Cerebellar nuclear complex (tissue), 1 donor: ENCODE data around the gene EXOC4.
"Not testable (repeated sequence)": the region's sequence is repeated elsewhere in the genome, so short reads cannot be mapped to it uniquely, and the experiment has no call there.

Experiments used
- DNase-seq, 2 experiments: peaks; one replicate each; lab custom pipeline; 2025; lab: John Stamatoyannopoulos, UW

EXOC4 gene

DNA sequence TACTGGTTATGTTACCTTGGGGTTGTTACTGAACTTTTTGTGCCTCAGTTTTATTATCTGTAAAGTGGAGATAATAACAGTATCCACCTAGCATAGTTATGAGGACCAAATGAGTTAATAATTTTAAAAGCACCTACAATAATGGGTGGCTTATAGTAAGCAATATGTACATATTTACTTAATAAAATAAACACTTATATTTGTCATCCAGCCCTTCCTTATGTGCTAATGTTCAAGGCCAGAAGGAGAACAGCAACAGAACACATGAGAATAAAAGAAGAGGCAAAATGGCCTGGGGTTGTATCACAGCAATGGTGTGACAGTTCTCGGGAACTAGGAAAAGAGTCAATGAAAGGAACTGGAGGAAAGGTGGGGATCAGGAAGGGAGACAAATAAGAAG is 618.9 kb downstream of the EXOC4 start:
- no peak for DNase-seq

DNA sequence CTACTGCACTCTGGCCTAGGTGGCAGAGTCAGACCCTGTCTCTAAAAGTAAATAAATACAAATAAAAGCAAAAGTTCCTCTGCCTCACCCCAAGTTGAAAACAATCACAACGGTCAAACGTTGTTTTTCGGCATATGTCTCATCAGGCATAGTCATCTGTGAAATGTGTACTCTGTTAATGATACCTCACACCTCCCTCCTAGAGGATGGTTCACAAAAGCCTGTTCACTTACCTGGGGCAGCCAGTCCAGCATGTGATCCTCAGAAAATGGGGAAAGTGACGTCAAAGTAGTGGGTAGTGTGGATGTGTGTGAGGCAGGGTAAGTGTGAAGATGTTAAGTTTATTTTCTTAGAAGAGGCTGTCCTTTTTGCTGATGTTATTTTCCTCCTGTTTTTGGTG is 620.3 kb downstream of the EXOC4 start:
- DNase-seq: no peak

DNA sequence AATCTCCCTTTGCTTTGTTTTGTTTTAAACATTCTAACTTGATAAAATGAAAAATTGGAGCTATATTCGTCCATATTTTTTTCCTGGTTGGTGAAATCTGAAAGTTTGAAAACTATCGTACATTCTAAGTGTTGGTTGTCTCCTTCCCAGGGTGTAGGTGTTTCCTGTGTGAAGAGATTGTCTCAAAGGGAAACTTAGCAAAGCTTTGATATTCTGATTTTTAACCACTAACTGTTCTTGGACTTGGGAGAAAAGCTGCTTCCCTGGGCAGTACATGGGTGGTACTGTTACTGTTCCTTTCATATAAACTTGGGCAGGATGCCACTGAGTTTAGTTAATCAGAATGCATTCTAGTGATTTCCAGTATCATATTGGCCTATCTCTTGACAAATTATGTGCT is 620.8 kb downstream of the EXOC4 start:
- DNase-seq: no peak

DNA sequence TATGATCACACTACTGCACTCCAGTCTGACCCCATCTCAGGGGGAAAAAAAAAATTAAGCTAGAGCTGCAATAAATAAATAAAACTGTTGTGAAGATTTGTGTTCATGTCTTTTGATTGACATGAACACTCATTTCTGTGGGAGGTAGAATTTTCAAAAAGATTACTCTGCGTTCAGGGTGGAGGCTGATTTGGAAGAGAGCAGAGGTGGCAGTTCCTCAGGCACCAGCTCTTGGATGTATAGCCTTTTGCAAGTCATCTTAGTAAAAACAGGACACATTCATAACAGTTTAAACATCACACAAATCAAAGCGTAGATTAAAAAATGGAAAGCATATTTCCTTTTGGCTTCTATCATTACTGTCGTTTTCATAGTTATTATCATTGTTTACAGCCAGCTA is 630.7 kb downstream of the EXOC4 start:
- no peak for DNase-seq

DNA sequence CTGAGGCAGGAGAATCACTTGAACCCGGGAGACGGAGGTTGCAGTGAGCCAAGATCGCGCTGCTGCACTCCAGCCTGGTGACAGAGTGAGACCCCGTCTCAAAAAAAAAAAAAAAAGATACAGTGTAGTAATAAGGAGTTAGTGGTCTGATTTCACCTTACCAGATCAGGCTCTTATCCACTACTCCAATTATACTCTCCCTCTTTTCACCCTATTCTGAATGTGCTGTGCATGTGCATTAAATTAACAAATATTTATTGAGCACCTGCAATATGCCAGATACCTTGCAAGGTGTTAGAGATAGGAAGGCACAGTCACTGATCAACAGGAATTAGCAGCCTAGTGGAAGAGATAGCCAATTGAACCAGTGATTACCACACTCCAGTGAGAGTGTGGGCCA is 632.3 kb downstream of the EXOC4 start:
- DNase-seq: no peak

DNA sequence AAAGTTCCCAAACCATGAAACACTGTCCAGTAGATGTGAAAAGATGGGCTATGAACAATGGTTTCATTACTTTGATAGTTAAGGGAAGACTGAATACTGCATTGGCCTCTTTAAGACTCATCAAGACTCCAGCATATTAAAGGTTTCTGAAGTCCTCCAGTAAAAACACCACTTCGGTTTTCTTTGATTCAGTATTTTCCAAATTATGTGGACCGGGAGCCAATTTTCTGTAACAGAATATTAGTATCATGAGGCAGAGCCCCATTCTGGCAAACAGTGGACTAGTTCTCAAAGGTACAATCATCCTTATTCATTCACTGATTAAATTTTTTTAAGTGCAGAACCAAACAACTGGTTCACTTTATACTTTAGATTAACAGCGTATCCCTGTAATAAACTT is 633.2 kb downstream of the EXOC4 start:
- DNase-seq: no peak

DNA sequence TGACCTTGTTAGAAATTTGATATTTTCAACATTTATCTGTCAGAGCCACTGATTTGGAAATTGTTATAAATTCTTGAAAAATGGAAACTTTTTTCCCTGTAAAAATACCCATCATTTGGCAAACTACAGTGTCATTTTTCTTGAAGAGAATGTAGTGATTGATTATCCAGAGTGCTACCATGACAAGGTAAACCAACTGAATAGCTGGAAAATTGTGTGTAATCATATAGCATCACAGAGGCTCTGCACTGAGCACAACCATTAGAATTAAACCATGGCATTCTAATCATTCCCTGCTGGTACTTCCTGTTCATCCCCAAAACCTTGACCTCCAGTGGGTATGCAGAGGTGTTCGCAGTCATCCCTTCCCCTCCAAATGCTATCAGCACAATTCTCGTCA is 633.9 kb downstream of the EXOC4 start:
- DNase-seq: no peak

DNA sequence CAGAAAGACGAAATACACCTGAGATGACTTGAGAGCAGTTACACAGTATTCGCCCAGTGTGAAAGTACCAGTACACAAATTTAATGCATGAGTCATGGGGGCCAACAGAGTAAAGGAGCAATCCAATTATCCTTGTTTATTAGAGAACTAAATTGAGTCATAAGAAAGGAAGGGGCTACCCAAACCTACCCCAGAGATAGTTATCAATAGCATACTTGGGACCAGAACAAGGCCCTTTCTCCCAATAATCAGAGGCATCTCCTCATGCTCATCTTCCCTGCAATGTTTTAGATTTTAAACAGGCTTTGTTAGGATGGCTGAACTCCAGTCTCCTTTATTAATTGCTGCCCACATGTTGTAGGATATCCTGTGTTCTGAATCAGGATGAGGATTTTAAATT is 634.6 kb downstream of the EXOC4 start:
- DNase-seq: no peak

DNA sequence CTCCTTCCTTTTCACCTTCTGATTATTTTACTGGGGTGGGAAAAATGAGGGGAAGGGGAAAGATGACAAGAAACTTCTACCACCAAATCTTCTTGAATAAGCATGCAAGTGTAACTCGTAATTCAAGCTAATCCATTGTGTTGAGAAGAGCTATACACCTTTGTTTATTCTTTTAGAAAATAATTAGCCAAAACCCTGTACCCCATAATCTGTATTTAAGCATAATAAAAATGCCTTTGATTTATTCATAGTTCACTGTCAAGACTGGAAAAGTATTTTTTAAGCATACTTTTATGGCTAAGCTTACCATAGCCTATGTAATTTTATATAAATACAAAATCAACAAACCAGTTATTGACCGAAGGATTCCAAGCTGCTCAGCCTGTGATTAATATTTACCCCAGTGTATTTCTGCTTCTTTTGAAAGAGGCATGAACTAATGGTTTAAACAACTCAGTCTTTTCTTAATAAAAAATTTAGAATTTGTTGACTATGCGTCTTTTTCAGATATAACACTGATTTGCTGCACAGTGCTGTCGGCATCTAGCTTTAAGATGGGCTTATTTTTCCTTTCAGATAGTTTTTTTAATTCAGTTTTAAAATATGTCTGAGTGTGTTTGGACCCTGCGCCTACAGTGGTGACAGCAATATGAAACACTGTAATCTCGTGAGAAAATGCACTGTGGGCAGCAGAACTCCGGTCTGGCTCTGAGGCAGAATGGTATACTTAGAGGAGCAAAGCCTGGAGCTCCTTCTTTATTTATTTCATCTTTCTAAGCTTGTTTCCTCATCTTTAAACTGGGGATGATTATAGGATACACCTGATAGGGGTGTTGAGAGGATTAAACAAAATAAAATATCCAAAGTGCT is 635.4 kb downstream of the EXOC4 start:
- no peak for DNase-seq

DNA sequence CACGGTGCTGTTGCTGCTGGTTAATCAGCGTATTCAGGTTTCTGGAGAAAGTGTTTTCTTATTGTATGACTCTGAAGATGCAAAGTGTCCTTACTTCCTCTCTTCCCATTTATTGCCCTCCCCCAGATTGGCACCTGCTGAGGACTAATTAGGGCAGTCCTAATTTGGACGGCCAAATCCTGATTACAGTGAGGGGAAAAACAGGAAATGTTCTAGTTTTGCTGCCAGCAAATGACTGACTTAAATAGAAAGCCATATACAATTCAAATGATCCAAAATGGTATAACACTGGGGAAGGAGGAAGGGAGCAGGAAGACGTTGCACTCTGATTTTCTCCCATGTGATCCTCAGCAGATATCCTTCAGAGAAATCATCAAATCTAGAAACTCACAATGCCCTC is 651.9 kb downstream of the EXOC4 start:
- peak in 1 of 2 experiments; percentile 21 for DNase-seq

DNA sequence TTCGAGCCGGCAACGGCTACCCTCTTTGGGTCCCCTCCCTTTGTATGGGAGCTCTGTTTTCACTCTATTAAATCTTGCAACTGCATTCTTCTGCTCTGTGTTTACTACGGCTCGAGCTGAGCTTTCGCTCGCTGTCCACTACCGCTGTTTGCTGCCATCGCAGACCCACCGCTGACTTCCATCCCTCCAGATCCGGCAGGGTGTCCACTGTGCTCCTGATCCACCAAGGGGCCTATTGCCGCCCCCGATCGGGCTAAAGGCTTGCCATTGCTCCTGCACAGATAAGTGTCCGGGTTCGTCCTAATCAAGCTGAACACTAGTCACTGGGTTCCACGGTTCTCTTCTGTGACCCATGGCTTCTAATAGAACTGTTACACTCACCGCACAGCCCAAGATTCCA is 653.7 kb downstream of the EXOC4 start:
- not testable (repeated sequence) for DNase-seq

DNA sequence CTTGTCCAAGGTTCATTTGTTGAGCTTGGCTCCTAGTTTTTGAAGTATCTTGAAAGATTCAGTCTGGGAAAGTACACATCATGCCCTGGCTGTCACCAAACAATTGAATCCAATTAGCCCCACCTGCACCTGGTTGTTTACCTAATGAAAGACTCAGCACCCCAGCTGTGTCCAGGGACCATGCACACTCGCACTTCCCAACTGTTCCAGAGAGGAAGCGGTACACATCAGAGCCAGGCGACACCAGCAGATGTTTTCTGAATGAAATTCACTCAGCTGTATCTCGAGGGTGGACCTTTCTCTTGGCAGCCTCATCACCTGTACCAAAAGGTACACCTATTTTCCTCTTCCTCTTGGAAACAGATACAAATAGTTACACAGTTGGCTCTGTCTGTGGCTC is 657.9 kb downstream of the EXOC4 start:
- no peak for DNase-seq

DNA sequence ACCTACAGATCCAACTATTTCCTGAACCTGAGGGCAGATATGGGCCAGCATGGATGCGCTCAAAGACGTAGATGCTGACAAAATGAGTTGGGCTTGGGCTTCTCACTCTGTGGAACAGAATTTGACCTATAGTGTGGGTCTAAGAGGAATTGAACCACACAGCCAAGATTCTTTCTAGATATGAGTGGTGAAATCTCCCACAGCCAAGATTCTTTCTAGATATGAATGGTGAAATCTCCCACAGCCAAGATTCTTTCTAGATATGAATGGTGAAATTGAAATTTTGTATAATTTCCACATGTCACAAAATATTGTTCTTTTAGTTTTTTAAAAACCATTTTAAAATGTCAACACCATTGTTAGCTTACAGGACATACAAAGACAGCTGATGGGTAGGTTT is 658.8 kb downstream of the EXOC4 start:
- no peak for DNase-seq

DNA sequence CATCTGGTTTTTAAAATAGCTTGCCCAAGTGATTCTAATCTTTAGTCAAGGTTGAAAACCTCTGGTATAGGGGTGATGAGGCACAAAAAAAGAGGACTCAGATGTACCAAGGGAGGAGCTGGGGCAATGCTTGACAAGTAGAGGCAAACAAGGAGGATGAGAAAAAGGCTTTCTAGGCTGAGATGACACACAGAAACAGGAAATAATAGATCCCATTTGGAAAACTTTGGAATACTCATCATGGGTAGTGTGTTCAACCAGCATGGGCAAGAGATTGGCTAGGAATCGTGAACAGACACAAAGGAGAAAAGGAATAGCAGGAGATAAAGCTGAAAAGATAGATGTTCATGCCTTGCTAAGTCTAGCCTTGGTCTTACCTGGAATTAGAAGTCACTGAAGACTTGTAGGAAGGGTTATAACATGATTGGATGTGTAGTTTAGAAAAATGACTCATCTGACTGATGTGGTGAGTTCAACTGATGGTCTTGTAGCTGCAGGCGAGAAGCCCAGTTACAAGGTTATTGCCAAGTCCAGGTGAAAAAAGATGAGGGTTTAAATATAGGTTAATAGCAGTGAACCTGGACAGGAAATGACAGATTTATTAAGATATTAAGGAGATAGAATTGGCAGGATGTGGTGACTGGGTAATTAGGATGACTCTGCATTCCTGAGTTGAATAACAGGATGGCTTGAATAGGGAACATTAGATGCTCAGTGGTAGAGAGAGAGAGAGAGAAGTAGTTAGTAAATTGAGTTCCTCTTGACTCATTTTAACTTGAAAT is 660.2 kb downstream of the EXOC4 start:
- DNase-seq: no peak

DNA sequence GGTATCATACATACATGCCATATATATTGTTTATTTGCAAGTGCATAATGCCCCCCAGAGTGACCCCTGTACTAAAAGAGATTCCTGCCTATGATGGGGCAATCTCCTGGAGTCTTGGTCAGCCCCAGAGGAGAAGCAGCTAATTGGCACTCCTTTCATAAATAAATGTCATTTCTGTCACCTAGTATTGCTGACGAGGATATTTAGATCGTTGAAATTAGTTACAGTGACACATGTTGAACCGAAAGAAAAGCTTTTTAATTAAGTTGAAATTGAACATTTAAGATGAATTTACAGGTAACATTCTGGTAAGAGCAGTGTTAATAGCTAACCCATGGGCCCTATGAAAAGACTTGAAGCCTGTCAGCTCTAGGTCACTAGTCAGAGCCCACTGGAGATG is 663.7 kb downstream of the EXOC4 start:
- DNase-seq: no peak

DNA sequence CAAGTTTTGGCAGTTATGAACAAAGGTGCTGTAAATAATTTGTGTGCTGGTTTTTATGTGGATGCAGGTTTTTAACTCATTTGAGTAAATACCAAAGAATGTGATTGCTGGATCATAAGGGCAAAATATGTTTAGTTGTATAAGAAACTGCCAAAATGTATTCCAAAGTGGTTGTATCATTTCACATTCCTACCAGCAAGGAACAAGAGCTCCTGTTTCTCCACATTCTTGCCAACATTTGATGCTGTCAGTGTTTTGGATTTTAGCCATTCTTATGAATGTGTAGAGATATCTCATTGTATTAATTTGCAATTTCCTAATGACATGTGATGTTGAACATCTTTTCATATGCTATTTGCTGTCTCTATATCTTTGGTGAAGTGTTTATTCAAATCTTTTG is 666.9 kb downstream of the EXOC4 start:
- DNase-seq: no peak

DNA sequence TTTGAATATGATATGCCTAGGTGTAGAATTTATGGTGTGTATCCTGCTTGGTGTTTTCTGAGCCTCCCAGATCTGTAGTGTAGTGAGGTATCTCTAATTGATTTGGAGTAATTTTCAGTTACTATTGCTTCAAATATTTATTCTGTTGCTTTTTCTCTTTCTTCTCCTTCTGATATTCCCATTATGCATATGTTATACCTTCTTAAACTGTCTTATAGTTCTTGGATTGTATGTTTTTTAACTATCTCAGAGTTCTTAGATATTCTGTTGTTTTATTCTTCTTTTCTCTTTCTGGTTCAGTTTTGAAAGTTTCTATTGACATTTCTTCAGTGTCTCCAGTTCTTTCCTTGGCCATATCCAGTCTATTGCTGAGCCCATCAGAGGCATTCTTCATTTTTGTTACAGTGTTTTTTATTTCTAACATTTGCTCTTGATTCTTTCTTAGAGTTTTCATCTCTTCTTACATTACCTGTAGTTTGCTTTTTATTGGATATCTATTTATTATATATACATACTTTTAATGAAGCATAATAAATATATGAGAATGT is 668.8 kb downstream of the EXOC4 start:
- DNase-seq: no peak

DNA sequence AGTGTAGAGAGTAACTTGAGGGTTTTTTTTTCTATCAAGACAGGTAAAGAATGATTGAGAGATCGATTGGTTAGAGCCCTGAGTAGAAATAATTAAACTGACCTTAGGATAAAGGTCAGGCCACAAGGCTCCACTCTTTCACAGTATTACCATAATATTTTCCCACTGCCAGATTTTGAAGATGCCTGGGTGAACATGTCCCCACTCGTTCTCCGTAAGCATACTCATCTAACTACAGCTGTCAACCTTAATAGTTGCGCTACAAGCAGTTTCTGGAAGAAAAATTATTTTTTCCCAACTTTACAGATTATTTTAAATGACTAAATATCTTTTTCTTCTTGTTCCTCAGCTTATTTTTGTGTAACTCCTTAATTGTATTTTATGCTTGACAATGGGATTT is 671.1 kb downstream of the EXOC4 start:
- no peak for DNase-seq

DNA sequence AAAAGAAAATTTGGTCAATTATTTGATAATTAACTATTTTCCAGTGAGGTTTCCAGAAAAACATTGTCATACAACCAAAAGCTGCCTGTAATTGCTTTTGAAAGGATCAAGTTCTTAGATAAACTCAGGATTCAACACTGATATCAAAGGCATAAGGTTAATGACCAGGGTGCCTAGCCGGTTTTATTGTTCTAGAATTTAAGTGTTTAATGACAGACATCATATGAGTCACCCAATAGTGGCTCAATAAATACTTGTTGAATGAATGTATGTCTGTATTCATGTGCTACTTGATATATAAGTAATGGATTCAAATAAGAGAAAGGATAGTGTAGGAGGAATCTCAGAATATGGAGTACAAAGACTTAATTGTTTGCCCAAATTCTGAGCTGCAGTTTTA is 678.2 kb downstream of the EXOC4 start:
- no peak for DNase-seq

DNA sequence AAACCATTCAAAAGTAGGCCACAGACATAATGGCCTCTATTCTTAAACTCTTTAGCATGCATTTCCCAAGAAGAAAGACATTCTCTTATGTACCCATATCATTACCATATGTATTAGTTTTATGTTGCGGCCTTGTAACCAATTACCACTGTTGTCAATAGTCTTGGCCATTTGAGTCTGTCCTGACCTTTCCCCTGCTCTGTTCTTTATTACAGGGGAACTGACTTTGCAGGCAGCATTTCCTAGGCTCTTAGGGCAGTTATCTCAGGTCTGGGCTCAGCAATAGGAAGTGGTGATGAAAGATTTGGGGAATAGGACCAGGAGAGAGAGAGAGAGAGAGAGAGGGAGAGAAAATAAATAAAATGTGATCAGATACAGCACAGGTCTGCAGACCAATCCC is 679.7 kb downstream of the EXOC4 start:
- no peak for DNase-seq

DNA sequence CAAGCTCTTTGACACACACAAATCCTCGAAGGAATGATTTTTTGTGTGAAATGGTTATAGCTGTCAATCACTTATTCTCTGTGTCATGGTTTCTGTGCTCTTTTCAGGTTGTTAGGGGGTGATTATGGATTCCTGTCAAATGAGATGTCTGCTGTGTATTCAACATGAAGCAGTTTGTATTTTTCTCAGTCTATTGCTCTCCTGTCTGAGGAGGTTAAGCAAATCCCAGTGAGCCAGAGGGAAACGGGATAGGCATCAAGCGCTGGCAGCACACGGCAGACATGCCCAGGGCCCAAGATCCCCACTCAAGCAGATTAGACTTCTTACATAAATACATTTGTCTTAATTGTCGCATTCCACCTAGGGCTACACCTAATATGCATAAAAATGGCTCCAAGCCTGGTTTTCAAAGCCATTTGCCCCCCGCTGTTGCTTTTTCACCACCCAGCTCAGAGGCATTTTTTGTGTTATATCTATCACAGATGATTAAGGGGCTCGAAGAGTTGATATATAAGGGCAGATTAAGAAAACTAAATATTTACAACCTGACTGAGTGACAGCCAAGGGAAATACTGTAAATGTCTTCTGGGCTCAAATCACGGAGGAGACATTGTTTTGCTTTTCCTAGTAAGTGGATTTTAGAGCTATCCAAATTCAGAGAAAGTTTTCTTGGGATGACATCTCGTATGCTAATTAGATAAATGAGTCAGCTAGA is 681.5 kb downstream of the EXOC4 start:
- no peak for DNase-seq

DNA sequence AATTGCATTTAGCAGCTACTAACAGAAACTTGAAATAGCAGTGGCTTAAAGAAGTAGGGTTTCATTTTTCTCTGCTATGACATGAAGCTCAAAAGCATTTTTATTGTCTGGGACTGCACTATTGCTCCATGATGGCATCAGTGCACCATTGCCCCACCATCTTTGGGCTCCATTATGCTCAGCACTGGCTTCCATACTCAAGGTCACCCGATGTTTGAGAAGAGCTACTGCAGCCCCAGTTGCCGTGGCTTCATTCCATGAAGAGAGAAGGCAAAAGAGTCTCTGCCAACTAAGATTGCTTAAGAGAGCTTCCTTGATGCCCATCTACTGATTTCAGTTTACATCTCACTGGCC is 682.1 kb downstream of the EXOC4 start:
- no peak for DNase-seq

DNA sequence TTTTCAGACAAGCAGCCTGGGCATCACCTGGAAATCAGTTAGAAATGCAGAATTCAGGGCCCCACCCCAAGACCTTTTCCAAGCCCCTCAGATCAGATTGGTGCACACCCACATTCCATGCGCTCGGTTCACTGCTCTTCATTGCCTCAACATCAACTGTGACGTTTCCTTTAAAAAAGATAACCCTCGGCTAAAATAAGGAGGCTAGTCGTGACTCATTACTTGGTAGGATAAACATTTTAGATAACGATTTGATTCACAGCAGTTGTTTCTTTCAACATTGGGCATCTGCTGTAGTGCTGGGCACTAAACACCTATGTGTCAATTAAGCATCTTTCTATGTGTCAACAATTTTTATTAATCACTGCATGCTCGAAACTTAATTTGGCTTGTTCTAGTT is 683.2 kb downstream of the EXOC4 start:
- no peak for DNase-seq
